Astrocyte of the spinal cord (primary cell): ENCODE measurements around the gene CAMTA2.

Source experiments
- DNase-seq: peaks from one replicate; pipeline ENCODE4 v3.0.0; 2011; ENCODE audit warnings: low read depth, low spot score
- H3K4me3 ChIP-seq: 2 replicates; pipeline ENCODE4 v1.5.1; 2011; ENCODE audit warnings: low read depth, mild to moderate bottlenecking, low read length, moderate library complexity
- in situ Hi-C: cut with HindIII; loops from 2 replicates; pipeline ENCODE4 v1.10.0; 2017; ENCODE audit warnings: low sequenced_read_pairs
- TF ChIP-seq, protein P1 (sequence below): IDR thresholded peaks from 2 replicates; pipeline ENCODE4 v1.5.1; 2012; ENCODE audit warnings: low read depth, mild to moderate bottlenecking, low read length, inconsistent platforms

CAMTA2 gene

DNA sequence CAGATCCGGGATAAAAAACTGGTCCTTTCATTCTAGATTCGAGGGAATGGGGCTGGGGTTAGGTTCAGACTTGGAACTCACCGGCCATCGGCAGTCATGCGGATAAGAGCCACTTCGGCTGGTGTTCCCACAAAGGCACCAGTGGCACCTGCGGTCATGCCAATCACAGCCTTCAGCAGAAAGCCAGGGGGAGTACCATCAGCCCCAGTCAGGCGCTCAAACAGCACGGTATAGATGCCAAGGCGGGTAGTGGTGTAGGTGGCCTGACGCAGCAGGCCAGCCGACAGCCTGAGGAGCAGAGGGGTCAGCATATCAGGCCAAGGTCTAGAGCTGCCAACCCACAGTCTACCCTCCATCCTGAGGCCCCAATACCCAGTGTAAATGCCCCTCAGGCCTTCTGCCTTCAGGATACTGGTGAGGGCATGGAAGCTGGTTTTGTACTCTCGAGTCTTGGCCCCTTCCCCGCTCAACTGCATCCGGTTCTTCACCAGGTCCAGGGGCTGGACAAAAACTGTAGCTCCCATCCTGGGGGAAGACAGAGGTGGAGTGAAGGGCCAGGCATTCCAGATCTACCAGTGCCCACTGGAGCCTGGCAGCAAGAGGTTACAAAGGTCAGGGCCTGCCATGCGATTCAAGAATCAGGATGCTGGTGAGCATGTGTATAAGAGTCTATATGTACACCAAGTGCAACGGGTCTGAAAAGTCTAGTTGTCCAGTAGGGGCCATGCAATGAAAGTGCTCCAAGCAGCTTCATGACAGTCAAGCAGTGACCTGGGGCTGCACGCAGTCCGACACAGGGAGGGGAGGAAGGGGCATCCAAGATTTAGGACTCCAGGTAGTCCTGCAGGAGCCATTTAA, 48.6 kb downstream of the CAMTA2 start:
- in situ Hi-C loops: no loop called here
- H3K4me3 ChIP-seq: peak overlapping the region; percentile 97
- DNase-seq: no peak
- TF ChIP-seq, protein P1, sequence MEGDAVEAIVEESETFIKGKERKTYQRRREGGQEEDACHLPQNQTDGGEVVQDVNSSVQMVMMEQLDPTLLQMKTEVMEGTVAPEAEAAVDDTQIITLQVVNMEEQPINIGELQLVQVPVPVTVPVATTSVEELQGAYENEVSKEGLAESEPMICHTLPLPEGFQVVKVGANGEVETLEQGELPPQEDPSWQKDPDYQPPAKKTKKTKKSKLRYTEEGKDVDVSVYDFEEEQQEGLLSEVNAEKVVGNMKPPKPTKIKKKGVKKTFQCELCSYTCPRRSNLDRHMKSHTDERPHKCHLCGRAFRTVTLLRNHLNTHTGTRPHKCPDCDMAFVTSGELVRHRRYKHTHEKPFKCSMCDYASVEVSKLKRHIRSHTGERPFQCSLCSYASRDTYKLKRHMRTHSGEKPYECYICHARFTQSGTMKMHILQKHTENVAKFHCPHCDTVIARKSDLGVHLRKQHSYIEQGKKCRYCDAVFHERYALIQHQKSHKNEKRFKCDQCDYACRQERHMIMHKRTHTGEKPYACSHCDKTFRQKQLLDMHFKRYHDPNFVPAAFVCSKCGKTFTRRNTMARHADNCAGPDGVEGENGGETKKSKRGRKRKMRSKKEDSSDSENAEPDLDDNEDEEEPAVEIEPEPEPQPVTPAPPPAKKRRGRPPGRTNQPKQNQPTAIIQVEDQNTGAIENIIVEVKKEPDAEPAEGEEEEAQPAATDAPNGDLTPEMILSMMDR: no peak

- no peak overlapping the region for H3K4me3 ChIP-seq
- TF ChIP-seq, protein P1: no peak
Measured at GRCh38 chr17:4938069-4938491, 49.4 kb downstream of the CAMTA2 start.

GRCh38 chr17:4937553-4937952, 49.9 kb downstream of the CAMTA2 start:
- no peak for DNase-seq
- TF ChIP-seq, protein P1: no peak
- in situ Hi-C loops: no loop called here
- H3K4me3 ChIP-seq: no peak overlapping the region

More at GRCh38 chr17:4938069-4938491, 49.4 kb downstream of the CAMTA2 start:
- DNase-seq: no peak
- in situ Hi-C loops: no loop called here

DNA sequence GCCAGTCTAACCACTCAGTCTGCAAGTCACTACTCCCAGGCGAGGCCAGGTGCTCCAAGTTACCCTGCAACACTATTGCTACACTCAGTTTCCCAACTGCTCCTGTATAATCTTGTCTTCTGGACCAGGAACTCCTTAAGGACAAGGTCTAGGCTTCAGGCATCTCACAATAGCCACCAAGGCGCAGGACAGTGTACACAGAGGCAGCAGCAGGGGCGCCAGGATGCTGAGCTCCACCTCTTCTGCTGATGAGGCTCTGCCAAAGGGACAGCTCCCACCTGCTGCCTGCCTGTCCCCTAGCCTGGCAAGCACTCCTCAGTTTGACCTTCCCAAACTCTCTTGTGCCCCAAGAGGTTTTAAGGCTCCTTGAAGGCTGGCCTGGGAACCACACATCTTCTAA, 51.0 kb downstream of the CAMTA2 start:
- TF ChIP-seq, protein P1: no peak
- in situ Hi-C loops: no loop called here
- DNase-seq: no peak
- no peak overlapping the region for H3K4me3 ChIP-seq

GRCh38 chr17:4935650-4936049, 51.8 kb downstream of the CAMTA2 start:
- in situ Hi-C loops: no loop called here
- H3K4me3 ChIP-seq: no peak overlapping the region
- TF ChIP-seq, protein P1: no peak
- DNase-seq: no peak

- peak; percentile 55 for DNase-seq
- in situ Hi-C loops: no loop called here
- H3K4me3 ChIP-seq: no peak overlapping the region
- TF ChIP-seq, protein P1: peak; percentile 56
Measured at GRCh38 chr17:4934173-4934979, 53.1 kb downstream of the CAMTA2 start.
